ENCODE results near the gene ZEB1.

GRCh38 chr10:31368724-31369123 lies 49.7 kb downstream of the ZEB1 start:
- no peak for TF ChIP-seq CTCF (IDR thresholded peaks at IDR 0.05; ENCODE audit: low read depth, low read length, poor library complexity, severe bottlenecking)
- TF ChIP-seq EZH2phosphoT487 (IDR thresholded peaks at IDR 0.05; ENCODE audit: borderline replicate concordance, low read length): no peak

All from DOHH2 (cell line).